HG03342 (cell line): ENCODE measurements around the gene PHKA2.
"Not testable (repeated sequence)": the region's sequence is repeated elsewhere in the genome, so short reads cannot be mapped to it uniquely, and the experiment has no call there.

ENCODE experiments used
- ATAC-seq: cut with Tn5 transposase; IDR thresholded peaks from one replicate; pipeline ENCODE4 v1.9.1; 2021; ENCODE audit warnings: mild to moderate bottlenecking, moderate library complexity; ENCODE audit not compliant: unreplicated experiment

The PHKA2 gene

DNA sequence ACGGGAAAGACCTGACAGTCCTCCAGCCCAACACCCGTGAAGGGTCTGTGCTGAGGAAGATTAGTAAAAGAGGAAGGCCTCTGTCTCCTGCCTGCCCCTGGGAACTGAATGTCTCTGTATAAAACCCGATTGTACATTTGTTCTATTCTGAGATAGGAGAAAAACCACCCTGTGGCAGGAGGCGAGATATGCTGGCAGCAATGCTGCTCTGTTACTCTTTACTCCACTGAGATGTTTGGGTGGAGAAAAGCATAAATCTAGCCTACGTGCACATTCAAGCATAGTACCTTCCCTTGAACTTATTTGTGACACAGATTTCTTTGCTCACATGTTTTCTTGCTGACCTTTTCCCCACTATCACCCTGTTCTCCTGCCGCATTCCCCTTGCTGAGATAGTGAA lies 3.7 kb downstream of the PHKA2 start:
- ATAC-seq, result not testable (repeated sequence)

DNA sequence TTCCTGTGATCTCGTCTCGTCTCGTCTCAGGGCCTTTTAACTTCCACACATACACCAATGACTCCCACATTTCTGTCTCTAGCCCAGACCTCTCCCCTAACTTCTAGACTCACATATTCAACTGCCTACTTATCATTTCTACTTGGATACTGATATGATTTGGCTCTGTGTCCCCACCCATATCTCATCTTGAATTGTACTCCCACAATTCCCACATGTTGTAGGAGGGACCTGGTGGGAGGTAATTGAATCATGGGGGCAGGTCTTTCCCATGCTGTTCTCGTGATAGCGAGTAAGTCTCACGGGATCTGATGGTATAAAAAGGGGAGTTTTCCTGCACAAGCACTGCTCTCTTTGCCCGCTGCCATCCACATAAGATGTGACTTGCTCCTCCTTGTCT lies 8.9 kb downstream of the PHKA2 start:
- ATAC-seq, result no peak

DNA sequence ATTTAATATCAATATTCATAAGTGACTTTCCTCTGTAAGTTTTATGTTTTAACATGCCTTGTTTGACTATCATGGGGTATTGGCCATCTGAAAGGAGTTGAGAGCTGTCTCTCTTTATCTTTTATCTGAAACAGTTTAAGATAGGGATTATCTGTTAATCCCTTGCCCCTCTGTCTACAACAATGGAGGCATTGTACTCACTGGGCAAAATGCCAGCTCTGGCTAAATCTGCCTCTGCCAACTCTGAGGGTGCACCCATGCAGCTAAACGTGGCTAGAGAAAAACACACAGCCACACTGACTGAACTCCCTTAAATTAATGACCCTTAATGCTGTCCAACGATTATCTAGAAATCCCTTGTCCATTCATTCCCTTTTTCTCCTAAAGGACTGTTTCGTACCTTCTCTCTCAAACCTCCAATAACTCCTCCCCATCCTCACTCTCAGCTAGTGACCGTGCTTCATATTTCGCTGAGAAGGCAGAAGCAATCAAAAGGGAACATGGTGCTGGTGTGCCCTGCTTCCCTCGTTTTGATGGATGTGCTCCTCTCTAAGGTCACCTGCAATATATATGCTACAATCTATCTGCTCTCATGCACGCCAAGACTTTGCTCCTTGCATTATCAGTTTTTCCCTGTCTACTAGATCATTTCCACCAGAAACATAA lies 10.3 kb downstream of the PHKA2 start:
- ATAC-seq, result no peak

DNA sequence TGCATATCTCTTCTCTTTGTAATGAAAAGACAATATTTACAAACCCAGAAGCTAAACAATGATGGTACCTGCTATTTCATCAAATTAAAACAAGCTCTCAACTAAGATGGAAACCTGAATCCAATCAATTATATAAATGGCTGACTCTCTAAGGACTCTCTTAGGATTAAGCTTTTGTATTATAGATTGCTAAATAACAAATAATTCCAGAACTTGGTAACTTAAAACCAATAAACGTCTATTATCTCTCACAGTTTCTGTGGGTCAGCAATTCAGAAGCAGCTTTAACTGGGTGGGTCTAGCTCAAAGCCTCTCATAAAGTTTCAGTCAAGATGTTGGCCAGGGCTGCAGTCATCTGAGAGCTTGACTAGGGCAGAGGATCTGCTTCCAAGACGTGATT lies 12.4 kb downstream of the PHKA2 start:
- ATAC-seq, result no peak

DNA sequence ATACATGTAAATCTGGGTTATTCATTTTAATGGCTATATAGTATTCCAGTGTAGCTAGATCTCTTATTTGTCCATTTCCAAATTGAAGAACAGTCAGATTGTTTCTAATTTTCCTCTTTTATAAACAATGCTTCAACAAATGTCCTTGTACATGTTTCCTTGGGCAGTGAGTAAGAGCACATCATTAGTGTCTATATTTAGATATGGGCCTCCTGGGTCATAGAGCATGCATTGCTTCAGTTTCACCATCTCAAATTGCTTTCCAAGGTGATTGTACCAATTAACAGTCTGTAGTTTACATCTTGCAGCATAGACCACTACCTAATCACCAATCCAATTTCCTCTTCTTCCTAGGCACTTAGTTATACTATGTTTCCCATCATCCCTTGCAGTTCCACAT lies 13.4 kb downstream of the PHKA2 start:
- ATAC-seq, result no peak

DNA sequence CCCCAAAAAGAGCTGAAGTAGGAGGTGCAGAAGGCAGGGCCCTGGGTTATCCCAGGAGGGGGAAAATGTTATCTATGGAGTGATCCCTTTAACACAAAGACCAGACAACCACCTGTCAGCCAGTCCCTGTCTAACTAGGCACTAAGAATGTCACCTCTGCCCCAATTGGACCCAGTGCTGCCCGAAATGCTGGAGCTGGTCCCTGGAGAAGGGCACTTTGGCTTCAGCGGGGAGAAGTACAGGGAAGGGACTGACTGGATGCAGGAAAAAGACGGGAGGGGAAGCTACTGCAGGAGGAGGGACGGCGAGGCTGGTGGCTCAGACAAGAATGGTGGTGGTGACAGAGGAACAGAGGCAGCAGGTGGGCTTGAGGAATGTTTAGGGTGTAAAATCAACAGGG lies 17.3 kb downstream of the PHKA2 start:
- ATAC-seq, result no peak

DNA sequence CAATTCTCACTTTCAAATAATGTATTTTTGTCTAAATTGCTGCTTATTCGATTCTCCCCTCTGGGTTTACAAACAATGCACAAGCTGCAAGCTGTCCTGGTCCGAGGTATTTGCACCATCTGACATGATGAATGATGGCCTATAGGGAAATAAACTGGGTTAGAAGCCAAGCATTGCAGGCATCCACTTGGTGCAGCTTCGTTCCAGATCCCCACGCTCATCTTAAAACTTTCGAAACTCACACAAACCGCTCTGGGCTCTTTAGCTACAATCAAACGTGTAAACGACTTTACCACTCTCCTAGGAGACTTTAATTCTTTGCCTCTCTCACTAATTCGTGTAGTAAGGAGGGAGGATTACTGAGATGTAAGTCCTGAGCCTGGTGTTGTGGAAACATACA lies 19.0 kb downstream of the PHKA2 start:
- no peak for ATAC-seq

DNA sequence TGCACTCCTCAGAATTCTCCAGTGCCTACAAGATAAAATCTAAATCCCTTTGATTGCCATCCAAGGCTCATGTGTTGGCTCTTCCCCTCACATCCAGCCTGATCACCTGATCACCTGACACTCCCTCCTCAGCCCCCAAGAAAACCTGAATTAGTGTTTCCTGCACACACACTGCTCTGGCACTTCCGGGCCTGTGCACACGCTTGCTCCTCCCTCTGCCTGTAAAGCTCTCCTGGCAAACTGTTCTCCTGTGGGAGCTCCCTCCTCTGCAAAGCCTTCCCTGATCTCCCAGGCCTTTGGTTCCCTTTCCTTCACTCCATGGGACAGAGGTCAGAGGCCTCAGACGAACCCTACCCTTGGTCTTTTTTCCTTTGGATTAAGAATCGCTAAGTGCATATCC lies 19.9 kb downstream of the PHKA2 start:
- no peak for ATAC-seq

DNA sequence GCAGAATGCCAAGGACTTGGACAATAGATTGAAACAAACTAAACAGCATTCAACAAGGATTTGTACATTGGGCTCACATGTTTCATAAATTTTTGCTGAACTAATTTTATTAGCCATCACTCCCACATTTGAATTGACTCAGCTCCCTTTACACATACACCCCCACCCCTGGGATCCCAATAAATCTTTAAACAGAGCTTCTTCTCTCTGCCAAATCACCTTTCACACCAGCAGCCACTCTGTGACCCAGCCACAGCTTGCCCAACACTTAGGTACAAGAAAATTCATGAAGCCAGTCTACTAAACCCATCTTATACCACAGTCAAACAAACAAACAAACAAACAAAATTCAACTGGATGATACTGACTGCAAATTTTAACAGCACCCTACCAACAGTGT lies 21.6 kb downstream of the PHKA2 start:
- ATAC-seq, result no peak

DNA sequence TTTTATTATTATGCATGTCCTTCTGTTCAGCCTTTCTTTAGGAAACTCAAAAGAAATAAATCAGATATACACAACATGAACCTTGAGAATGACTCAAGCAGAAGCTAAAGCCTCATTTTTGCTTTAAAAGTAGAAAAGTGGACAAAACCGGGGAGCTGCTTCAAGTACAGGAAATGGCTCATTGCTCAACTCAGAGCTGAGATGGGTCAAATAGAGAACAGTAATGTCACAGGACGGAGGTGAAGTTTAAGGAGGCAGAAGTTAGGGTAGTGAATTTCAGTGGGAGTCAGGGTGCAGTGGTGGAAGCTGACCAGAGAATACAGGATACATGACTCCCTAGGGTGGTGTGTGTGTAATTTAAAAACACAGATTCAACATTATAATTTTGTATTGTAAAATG lies 22.2 kb downstream of the PHKA2 start:
- ATAC-seq, result no peak

DNA sequence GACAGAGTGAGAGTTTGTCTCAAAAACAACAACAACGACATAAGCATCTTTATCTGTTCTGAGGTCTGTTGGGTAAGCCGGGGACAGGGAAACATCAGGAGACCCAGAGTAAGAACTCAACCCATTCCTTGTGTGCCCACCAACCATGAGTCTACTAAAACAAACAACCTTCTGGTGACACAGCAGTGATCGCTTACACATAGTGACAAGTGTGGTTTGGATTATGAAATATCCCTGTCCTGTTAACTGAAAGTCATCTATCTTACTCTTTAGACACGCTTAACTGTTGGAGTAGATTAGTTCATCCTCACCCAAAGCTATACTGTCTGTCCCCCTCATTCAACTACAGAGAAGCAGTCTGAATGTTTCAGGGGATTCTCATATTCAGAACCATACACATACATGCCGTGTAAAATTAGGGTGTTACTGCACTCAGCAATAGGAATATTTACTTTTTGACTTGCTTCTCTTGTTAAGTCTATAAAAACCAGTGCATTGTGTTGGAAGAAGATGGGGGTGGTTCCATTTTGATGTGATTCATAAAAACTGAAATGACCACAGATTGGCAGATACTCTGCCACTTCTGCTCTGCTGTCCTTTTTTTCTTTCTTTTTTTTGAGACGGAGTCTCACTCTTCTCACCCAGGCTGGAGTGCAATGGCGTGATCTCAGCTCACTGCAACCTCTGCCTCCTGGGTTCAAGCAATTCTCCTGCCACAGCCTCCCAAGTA lies 27.4 kb downstream of the PHKA2 start:
- no peak for ATAC-seq

DNA sequence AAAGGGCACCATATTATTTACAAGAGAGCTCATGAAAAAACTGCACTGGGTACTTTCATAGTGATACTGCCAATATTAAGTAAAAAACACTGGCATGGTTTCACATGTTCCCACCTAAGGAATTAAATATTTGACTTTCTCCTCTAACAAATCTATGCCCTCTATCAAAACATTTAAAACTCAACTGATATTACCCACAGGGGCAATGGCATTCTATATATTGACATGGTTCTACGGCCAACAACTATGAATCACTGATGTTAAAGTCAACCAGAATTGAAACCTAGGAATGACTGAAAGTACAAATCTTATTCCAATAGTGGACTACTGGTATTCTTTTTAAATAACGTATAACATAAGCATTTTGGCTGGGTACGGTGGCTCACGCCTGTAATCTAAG lies 28.2 kb downstream of the PHKA2 start:
- ATAC-seq, result no peak

DNA sequence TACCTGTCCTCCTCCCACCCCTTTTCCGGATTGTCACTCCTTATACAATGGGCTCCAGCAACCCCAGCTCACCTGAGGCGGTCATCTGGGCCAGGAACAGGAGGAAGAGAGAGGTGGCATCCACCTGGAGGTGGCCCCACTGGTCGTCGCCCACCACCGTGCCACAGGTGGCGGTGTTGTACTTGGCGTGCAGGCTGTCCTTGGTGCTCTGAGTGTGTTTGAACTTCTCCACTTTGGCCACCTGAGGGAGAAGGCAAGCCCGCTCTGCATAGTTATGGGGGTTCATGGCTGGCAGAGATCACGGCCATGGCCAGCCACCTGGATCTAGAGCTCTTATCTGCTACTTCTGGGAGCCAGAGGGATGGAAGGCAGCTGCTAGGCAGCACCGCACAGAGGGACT lies 32.9 kb downstream of the PHKA2 start:
- no peak for ATAC-seq

DNA sequence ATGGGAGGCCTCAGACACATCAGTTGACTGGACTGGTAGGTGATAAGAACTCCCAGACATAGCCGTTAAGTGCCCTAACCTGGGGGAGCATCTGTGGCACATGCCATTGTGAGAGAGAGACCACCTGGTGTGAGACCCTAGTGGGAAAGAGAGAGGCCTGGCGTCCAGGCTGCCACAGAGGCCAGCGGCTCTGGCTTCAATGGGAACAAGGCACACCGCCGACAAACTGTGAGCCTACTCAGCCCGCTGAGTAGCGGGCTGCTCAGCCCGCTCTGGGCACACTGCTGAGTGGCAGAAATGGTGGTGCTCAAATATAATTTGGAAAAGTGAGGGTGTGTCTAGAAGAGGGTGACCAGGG lies 34.0 kb downstream of the PHKA2 start:
- ATAC-seq, result no peak

DNA sequence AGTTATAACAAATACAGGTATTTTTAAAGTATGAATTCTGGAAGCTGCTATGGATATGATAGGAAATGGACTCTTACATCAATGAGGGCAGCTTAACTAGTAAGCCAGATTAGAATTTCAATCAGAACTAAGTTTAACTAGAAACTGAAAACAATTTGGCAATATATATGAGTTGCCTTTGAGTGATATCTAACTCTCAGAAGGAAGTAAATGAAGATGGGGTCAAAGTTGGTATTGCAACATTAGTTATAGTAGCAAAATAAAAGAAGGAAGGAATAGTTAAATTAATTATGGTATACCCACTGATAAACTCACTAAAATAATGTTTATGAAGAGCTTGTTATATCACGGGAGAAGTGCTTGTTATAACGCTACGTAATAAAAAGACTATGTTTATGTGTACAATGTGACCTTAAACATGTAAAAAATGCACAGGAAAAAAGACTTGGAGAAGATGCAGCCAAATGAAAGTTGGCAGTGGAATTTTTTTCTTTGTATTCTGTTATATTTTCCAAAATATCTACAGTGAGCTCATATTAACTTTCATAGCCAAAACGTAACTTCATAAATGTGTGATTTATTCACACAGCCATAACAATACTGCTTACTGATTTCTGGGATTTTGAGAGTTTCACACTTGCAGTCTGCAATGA lies 34.5 kb downstream of the PHKA2 start:
- ATAC-seq, result no peak

DNA sequence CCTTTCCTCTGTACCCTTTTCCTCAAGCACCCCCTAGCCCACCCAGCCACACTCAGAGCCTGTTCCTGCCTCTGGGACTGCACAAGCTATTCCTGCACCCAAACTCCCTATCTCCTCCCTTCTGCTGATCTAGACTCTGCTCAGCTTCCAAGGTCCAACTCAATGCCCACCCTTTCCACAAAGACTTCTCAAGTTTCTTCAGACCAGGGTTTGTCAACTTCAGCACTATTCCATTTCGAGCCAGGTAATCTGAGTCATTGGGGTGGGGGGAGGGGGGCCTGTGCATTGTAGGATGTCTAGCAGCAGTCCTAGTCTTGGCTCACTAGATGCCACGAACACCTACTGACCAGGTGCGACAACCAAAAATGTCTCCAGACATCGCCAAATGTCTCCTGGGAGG lies 37.3 kb downstream of the PHKA2 start:
- no peak for ATAC-seq

DNA sequence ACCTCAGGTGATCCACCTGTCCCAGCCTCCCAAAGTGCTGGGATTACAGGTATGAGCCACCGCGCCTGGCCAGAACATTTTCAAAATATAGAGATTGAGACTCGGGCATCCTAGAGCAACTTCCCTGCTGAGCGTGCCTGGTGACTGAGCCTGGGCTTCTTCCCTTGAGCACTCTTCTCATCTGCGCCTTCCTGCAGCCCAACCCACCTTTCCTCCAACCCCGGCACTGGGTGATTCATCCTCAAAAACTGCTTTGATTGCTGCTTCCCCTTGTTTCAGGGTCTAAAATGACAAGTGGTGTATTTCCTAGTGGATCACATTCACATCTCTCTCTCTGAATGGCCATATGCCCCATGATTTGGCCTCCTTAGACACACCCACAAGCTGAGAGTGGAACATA lies 37.8 kb downstream of the PHKA2 start:
- ATAC-seq, result no peak

DNA sequence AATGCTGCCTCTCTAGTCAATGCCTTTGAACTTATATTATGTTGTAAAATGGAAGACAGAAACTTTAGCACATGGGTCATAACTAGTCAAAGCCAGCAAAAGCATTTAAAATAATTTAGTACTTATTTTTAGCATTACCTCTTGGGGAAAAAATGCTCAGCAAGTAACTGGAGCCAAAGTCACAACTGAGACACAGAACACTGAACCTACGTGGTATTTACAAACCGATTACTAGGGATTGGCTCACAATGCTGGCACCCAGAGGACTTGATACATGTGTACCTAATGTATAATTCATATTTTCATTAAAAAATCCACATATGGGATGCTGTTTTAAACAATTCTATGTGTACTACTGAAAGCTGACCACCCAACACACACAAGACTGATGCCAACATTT lies 38.4 kb downstream of the PHKA2 start:
- no peak for ATAC-seq

DNA sequence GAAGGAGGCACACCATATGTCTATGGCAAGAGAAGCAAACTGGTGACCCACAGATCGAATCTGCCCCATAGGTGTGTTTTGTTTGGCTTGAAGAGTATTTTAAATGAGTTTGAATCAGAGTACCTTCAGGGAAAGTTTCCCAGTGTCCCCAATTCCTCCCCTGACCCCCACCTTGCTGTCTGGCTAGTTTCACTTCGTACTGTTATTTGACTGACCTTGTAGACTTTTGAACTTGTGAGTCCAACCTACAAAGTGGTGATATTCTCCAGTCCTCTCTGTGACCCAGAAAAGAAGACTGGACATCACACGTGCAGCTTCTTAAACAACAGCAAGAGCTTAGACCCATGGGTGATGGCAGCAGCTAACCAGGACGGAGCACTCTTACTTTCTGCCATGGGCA lies 39.4 kb downstream of the PHKA2 start:
- ATAC-seq, result no peak

DNA sequence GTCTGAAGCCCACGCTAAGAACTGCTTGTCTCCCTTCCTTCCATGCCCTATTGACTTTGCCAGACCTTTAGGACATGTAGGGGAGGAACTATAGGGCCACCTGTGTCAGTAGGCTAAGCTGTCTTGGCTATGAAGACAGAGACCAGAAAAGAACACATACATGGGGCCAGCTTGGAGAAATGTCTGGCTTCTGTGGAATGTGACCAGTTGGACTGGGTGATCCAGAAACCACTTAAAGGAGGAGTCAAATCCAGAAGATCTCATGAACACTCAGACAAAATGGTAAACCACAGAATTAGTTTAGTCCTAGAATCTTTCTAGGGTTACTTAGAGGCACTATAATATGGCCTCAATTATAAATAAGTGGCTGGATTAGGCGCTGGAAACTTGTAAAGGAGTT lies 42.0 kb downstream of the PHKA2 start:
- ATAC-seq, result no peak

DNA sequence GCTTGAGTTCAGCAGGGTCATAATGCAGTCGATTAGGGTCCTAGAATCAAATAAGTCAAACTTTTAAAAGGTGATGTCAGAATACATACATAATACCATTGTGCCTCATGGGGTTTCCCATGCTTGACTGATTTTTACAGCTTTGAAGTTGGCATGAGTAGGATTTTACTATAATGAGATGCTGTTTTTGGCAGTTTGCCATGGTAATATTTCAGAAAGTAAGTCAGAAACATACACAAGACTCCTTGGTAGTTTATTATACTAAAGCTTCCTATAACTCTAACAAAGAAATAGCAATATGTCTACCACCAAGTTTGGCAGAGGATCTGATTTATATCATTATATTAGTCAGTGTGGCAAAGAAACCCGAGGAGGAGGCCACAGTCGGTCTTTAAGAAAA lies 45.2 kb downstream of the PHKA2 start:
- no peak for ATAC-seq

DNA sequence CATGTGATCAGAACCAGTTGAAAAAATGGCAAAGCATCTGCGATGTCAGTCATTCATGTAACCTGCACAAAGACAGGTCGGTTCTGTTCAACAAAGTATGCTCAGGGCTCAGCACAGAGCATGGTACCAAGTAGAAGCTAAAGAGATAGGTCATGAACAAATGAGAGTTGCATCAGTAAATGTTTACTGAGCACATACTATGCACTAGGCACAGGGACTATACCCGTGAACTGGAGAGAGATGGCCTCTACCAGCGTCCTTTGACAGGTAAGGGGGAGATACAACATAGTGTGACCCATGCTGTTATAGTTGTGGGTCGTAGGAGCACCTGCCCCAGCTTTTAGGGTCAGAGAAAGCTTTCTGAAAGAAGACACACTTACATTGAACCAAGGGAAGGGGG lies 46.7 kb downstream of the PHKA2 start:
- ATAC-seq, result no peak

DNA sequence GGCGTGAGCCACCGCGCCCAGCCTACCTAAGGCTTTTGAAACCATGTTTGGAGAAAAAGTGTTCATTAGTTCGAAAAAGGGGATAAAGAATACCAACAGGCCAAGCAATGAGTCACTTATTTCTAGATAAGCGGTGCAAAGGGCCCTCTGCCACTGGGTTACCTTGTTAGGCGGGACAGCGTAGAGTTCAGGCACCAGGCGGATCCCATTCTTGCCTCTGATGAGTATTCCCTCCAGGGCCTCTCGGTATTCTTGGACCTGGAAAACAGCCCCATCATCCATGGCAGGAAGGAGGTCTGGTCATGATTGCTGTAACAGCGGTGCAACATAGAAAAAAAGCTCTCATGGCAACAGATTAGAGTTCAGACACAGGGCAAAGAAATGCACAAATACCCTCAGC lies 48.0 kb downstream of the PHKA2 start:
- ATAC-seq, result no peak
